HepG2 (cell line): ENCODE measurements around the gene SCN7A. TPM values are rescaled to one million over a fixed set of nuclear protein-coding genes. Genes with fewer than 3 reads are reported as not detected.
A peak's percentile ranks its signal among the peaks of the same experiment; 100 is the strongest.

ENCODE experiments used
- MAZ ChIP-seq, 2 experiments: sonication (generic) in 1 of 2; formaldehyde crosslinking in 1 of 2; IDR thresholded peaks; 2 replicates each; pipeline versions ENCODE4 v1.5.0 to v1.6.1; 2012 to 2020; ENCODE audit warnings: low read depth in 2 of 2, mild to moderate bottlenecking in 2 of 2, borderline replicate concordance in 1 of 2, improper control_type of control experiment in 1 of 2, low read length in 1 of 2, missing genetic modification reagents in 1 of 2, moderate library complexity in 1 of 2
- MTA3 ChIP-seq: sonication (generic); formaldehyde crosslinking; IDR thresholded peaks from 2 replicates; pipeline ENCODE4 v1.4.0; 2020; ENCODE audit warnings: missing genetic modification reagents
- MXD4 ChIP-seq: IDR thresholded peaks from 2 replicates; pipeline ENCODE4 v1.6.1; 2016; ENCODE audit warnings: mild to moderate bottlenecking, missing biosample characterization, missing genetic modification reagents
- RORA ChIP-seq: sonication (generic); formaldehyde crosslinking; IDR thresholded peaks from 2 replicates; pipeline ENCODE4 v1.5.0; 2020; ENCODE audit warnings: mild to moderate bottlenecking, missing genetic modification reagents, moderate library complexity
- SCMH1 ChIP-seq: sonication (generic); formaldehyde crosslinking; IDR thresholded peaks from 2 replicates; pipeline ENCODE4 v1.9.0; 2021; ENCODE audit warnings: missing genetic modification reagents, mild to moderate bottlenecking, borderline replicate concordance
- polyA plus RNA-seq, 8 experiments: library from polyadenylated mRNA; depleted of rRNA in 3 of 8; stranded (reverse) in 7 of 8; unstranded in 1 of 8; fragments of >200 nt; fragmentation: Illumina TruSeq in 4 of 8; extraction: Trizol in 4 of 8; gene quantifications; 2 replicates each; pipeline versions ENCODE4 v1.2.1 to v1.2.3, GENCODE V29; 2011 to 2016; ENCODE audit warnings: low read depth in 4 of 8, missing spikeins in 1 of 8, mixed read lengths in 1 of 8; ENCODE audit not compliant: insufficient read depth in 1 of 8
- total RNA-seq, 5 experiments: library from RNA; depleted of rRNA; stranded (reverse); fragments of >200 nt; fragmentation: Illumina TruSeq; extraction: Trizol; gene quantifications; 2 replicates each; pipeline ENCODE4 v1.2.3, GENCODE V29; 2016; ENCODE audit warnings: low read depth in 1 of 5
- TF ChIP-seq, protein P1 (sequence below): sonication (generic); formaldehyde crosslinking; IDR thresholded peaks from 2 replicates; pipeline ENCODE4 v1.9.0; 2021; ENCODE audit warnings: mild to moderate bottlenecking, missing genetic modification reagents
- TF ChIP-seq, protein P2 (sequence below): sonication (generic); formaldehyde crosslinking; IDR thresholded peaks from 2 replicates; pipeline ENCODE4 v1.4.0; 2020; ENCODE audit warnings: low read depth, missing genetic modification reagents
- TF ChIP-seq, protein P3 (sequence below): sonication (generic); IDR thresholded peaks from 2 replicates; pipeline ENCODE4 v1.6.1; 2016; ENCODE audit warnings: low read depth, borderline replicate concordance
- TF ChIP-seq, protein P4 (sequence below): sonication (generic); formaldehyde crosslinking; IDR thresholded peaks from 2 replicates; pipeline ENCODE4 v1.5.1; 2020; ENCODE audit warnings: missing genetic modification reagents, mild to moderate bottlenecking, borderline replicate concordance
- TF ChIP-seq, protein P5 (sequence below): sonication (generic); formaldehyde crosslinking; IDR thresholded peaks from 2 replicates; pipeline ENCODE4 v1.4.0; 2020; ENCODE audit warnings: missing genetic modification reagents, mild to moderate bottlenecking, borderline replicate concordance

SCN7A gene
- total and polyA plus RNA-seq, 2 of the 13 experiments (the other 11 are each of a cell fraction or from before 2014, with no cell fraction given), result 0.01 TPM; not detected in 1

DNA sequence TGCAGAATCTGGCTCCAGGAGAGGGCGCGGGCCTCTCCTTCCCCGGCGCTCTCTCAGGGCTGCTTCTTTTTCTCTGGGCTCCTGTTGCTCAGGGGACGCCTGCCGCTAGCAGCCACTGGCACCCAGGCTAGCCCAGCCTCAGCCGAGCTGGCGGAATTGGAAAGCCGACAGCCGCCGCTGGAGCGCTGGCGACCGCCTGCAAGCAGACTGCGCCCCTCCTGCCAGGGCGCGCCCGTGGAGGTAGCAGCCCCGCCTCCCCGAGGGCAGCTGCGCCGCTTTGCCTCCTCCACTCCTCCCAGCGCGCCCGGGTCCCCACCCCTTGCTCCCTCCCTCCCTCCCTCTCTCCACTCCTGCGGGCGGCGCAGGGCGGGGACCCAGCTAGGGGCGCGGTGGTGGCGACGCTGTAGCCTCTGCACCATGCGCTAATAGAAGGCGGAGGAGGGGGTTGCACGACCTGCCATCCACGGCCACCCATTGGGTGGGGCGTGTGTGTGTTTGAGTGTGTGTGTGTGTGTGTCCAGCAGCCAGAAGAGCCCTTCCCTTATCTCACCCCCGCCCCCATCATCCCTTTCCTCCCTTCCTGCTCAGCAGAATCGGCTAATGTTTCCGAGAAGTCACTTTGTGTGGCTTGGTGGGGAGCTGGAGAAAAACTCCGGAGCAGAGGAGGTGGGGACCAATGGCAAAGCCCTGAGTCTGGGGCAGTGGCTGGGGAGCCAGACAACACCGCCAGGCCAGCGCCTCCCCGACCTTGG lies 118.1 kb downstream of the SCN7A start, which contains the start of gene SCN9A (continued):
- TF ChIP-seq, protein P1, sequence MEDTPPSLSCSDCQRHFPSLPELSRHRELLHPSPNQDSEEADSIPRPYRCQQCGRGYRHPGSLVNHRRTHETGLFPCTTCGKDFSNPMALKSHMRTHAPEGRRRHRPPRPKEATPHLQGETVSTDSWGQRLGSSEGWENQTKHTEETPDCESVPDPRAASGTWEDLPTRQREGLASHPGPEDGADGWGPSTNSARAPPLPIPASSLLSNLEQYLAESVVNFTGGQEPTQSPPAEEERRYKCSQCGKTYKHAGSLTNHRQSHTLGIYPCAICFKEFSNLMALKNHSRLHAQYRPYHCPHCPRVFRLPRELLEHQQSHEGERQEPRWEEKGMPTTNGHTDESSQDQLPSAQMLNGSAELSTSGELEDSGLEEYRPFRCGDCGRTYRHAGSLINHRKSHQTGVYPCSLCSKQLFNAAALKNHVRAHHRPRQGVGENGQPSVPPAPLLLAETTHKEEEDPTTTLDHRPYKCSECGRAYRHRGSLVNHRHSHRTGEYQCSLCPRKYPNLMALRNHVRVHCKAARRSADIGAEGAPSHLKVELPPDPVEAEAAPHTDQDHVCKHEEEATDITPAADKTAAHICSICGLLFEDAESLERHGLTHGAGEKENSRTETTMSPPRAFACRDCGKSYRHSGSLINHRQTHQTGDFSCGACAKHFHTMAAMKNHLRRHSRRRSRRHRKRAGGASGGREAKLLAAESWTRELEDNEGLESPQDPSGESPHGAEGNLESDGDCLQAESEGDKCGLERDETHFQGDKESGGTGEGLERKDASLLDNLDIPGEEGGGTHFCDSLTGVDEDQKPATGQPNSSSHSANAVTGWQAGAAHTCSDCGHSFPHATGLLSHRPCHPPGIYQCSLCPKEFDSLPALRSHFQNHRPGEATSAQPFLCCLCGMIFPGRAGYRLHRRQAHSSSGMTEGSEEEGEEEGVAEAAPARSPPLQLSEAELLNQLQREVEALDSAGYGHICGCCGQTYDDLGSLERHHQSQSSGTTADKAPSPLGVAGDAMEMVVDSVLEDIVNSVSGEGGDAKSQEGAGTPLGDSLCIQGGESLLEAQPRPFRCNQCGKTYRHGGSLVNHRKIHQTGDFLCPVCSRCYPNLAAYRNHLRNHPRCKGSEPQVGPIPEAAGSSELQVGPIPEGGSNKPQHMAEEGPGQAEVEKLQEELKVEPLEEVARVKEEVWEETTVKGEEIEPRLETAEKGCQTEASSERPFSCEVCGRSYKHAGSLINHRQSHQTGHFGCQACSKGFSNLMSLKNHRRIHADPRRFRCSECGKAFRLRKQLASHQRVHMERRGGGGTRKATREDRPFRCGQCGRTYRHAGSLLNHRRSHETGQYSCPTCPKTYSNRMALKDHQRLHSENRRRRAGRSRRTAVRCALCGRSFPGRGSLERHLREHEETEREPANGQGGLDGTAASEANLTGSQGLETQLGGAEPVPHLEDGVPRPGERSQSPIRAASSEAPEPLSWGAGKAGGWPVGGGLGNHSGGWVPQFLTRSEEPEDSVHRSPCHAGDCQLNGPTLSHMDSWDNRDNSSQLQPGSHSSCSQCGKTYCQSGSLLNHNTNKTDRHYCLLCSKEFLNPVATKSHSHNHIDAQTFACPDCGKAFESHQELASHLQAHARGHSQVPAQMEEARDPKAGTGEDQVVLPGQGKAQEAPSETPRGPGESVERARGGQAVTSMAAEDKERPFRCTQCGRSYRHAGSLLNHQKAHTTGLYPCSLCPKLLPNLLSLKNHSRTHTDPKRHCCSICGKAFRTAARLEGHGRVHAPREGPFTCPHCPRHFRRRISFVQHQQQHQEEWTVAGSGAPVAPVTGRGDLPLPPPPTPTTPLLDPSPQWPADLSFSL (CRISPR knock-in tag), result peak; percentile 67
- TF ChIP-seq, protein P2, sequence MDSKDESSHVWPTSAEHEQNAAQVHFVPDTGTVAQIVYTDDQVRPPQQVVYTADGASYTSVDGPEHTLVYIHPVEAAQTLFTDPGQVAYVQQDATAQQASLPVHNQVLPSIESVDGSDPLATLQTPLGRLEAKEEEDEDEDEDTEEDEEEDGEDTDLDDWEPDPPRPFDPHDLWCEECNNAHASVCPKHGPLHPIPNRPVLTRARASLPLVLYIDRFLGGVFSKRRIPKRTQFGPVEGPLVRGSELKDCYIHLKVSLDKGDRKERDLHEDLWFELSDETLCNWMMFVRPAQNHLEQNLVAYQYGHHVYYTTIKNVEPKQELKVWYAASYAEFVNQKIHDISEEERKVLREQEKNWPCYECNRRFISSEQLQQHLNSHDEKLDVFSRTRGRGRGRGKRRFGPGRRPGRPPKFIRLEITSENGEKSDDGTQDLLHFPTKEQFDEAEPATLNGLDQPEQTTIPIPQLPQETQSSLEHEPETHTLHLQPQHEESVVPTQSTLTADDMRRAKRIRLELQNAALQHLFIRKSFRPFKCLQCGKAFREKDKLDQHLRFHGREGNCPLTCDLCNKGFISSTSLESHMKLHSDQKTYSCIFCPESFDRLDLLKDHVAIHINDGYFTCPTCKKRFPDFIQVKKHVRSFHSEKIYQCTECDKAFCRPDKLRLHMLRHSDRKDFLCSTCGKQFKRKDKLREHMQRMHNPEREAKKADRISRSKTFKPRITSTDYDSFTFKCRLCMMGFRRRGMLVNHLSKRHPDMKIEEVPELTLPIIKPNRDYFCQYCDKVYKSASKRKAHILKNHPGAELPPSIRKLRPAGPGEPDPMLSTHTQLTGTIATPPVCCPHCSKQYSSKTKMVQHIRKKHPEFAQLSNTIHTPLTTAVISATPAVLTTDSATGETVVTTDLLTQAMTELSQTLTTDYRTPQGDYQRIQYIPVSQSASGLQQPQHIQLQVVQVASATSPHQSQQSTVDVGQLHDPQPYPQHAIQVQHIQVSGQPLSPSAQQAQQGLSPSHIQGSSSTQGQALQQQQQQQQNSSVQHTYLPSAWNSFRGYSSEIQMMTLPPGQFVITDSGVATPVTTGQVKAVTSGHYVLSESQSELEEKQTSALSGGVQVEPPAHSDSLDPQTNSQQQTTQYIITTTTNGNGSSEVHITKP, result no peak; the same call in 1 of the 2 replicates
- TF ChIP-seq, protein P3, sequence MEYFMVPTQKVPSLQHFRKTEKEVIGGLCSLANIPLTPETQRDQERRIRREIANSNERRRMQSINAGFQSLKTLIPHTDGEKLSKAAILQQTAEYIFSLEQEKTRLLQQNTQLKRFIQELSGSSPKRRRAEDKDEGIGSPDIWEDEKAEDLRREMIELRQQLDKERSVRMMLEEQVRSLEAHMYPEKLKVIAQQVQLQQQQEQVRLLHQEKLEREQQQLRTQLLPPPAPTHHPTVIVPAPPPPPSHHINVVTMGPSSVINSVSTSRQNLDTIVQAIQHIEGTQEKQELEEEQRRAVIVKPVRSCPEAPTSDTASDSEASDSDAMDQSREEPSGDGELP, result peak; percentile 64; the same call in 1 of the 2 replicates
- TF ChIP-seq RORA (CRISPR knock-in tag) (no peak), MXD4 (CRISPR knock-in tag) (0 out of 2 replicates have a peak, but pooled peaks have one; percentile 27), MAZ (IDR thresholded peaks at IDR 0.05; ENCODE audit: borderline replicate concordance, low read depth, low read length) (peak; percentile 95; the same call in 1 of the 2 replicates), MAZ (CRISPR knock-in tag; IDR thresholded peaks at IDR 0.05; ENCODE audit: low read depth) (peak; percentile 98), MTA3 (CRISPR knock-in tag) (no peak), SCMH1 (no peak)
- TF ChIP-seq, protein P4, sequence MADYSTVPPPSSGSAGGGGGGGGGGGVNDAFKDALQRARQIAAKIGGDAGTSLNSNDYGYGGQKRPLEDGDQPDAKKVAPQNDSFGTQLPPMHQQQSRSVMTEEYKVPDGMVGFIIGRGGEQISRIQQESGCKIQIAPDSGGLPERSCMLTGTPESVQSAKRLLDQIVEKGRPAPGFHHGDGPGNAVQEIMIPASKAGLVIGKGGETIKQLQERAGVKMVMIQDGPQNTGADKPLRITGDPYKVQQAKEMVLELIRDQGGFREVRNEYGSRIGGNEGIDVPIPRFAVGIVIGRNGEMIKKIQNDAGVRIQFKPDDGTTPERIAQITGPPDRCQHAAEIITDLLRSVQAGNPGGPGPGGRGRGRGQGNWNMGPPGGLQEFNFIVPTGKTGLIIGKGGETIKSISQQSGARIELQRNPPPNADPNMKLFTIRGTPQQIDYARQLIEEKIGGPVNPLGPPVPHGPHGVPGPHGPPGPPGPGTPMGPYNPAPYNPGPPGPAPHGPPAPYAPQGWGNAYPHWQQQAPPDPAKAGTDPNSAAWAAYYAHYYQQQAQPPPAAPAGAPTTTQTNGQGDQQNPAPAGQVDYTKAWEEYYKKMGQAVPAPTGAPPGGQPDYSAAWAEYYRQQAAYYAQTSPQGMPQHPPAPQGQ (CRISPR knock-in tag), result no peak
- TF ChIP-seq, protein P5, sequence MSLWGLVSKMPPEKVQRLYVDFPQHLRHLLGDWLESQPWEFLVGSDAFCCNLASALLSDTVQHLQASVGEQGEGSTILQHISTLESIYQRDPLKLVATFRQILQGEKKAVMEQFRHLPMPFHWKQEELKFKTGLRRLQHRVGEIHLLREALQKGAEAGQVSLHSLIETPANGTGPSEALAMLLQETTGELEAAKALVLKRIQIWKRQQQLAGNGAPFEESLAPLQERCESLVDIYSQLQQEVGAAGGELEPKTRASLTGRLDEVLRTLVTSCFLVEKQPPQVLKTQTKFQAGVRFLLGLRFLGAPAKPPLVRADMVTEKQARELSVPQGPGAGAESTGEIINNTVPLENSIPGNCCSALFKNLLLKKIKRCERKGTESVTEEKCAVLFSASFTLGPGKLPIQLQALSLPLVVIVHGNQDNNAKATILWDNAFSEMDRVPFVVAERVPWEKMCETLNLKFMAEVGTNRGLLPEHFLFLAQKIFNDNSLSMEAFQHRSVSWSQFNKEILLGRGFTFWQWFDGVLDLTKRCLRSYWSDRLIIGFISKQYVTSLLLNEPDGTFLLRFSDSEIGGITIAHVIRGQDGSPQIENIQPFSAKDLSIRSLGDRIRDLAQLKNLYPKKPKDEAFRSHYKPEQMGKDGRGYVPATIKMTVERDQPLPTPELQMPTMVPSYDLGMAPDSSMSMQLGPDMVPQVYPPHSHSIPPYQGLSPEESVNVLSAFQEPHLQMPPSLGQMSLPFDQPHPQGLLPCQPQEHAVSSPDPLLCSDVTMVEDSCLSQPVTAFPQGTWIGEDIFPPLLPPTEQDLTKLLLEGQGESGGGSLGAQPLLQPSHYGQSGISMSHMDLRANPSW (CRISPR knock-in tag), result no peak; the same call in 1 of the 2 replicates
